Stomach (tissue), 9 donors: ENCODE measurements around the gene CCN5. TPM values are rescaled to one million over a fixed set of nuclear protein-coding genes. Genes with fewer than 3 reads are reported as not detected.
A peak's percentile ranks its signal among the peaks of the same experiment; 100 is the strongest.

Experiments used
- DNase-seq, 2 donors: peaks; one replicate each; pipeline versions ENCODE4 v3.0.0 to v3.0.0-alpha.2; 2013 to 2019
- H3K27ac ChIP-seq, 5 donors: fragments of 200-600 bp in 4 of 5; sonication (generic) in 4 of 5; one replicate each; pipeline ENCODE4 v1.5.1; 2013 to 2019; ENCODE audit warnings: mild to moderate bottlenecking in 1 of 5, moderate library complexity in 1 of 5
- H3K27me3 ChIP-seq, 3 donors: fragments of 200-600 bp; sonication (generic); one replicate each; pipeline ENCODE4 v1.5.1; 2017 to 2019; ENCODE audit warnings: mixed run types in 1 of 3
- H3K36me3 ChIP-seq, 4 donors: fragments of 200-600 bp; sonication (generic); 1 replicate in 3 of 4; 2 replicates in 1 of 4; pipeline ENCODE4 v1.5.1; 2016 to 2019
- H3K4me1 ChIP-seq, 4 donors: fragments of 200-600 bp; sonication (generic); one replicate each; pipeline ENCODE4 v1.5.1; 2016 to 2019
- H3K4me3 ChIP-seq, 4 donors: fragments of 200-600 bp; sonication (generic) in 3 of 4; one replicate each; pipeline ENCODE4 v1.5.1; 2016 to 2019; ENCODE audit warnings: mild to moderate bottlenecking in 1 of 4
- H3K9me3 ChIP-seq, 4 donors: fragments of 200-600 bp; sonication (generic); one replicate each; pipeline ENCODE4 v1.5.1; 2016 to 2019
- EP300 ChIP-seq: sonication (generic); formaldehyde crosslinking; IDR thresholded peaks from one replicate; pipeline ENCODE4 v1.6.1; 2017; ENCODE audit warnings: antibody characterized with exemption
- POLR2A ChIP-seq, 4 donors: fragments of 450-650 bp; IDR thresholded peaks; one replicate each; pipeline ENCODE4 v1.6.1; 2016; ENCODE audit warnings: antibody characterized with exemption in 4 of 4, control low read depth in 2 of 4, mild to moderate bottlenecking in 1 of 4, moderate library complexity in 1 of 4
- POLR2AphosphoS5 ChIP-seq, 3 donors: sonication (generic); formaldehyde crosslinking; IDR thresholded peaks; one replicate each; pipeline ENCODE4 v1.6.1; 2016; ENCODE audit warnings: antibody characterized with exemption in 3 of 3
- WGBS, 5 donors: extraction: QIAGEN DNeasy Blood & Tissue Kit in 3 of 5; methylation state at CpG; one replicate each; pipeline versions ENCODE4 v1.1.5 to v1.1.7; 2013 to 2018; 5-methylcytosine and 5-hydroxymethylcytosine counted together
- intact Hi-C: fragments of 100-400 bp; cut with DNase I; formaldehyde crosslinking; loops from one replicate; pipeline ENCODE4 v1.15.1; 2023; ENCODE audit warnings: low total_unique reads
- polyA plus RNA-seq, 3 donors: library from polyadenylated mRNA; stranded (reverse); fragments of 200-250 nt; gene quantifications; one replicate each; pipeline ENCODE4 v1.2.3, GENCODE V29; 2013
- total RNA-seq, 5 donors: library from RNA; depleted of rRNA; stranded (reverse); fragments of >200 nt; gene quantifications; one replicate each; pipeline versions ENCODE4 v1.1.0 to v1.2.3, GENCODE V29; 2014 to 2016
- TF ChIP-seq, protein P1 (sequence below), 7 experiments: fragments of 450-650 bp in 4 of 7; fragments of 200-600 bp in 3 of 7; sonication (generic) in 3 of 7; IDR thresholded peaks; one replicate each; pipeline ENCODE4 v1.5.1; 2016 to 2019; ENCODE audit warnings: antibody characterized with exemption in 7 of 7, control low read depth in 2 of 7, mild to moderate bottlenecking in 1 of 7
- donor health status: healthy with polysubstance abuse.
- donor health status: Bipolar disorder and iron deficiency.
- donor health status: healthy.

Gene CCN5
- total and polyA plus RNA-seq, 8 donors, result 2.5 to 193 (median 8.2) TPM; not detected in 3

DNA sequence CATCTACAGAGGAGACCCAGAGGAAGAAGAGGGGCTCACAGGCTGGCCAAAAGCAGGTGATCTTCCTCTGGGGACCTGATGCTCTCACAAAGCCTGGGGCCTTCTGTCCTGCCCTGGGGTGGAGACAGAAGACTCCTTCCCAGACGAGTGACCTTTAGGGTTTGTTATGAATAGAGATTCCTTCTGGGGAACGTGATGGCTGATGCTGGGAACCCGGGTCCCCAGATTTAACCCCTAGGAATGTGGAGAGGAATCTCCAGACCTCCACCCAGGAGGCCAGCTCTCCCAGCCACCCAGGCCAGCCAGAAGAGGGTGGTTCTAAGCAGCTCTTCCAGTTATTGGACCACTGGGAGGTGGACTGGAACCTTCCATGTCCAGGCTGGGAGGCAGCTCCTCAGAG lies 16.8 kb upstream of the CCN5 start:
- no peaks in the 10 kb centered on the region for H3K9me3 ChIP-seq
- no peak for TF ChIP-seq POLR2AphosphoS5 (IDR thresholded peaks at IDR 0.05)
- TF ChIP-seq, protein P1, sequence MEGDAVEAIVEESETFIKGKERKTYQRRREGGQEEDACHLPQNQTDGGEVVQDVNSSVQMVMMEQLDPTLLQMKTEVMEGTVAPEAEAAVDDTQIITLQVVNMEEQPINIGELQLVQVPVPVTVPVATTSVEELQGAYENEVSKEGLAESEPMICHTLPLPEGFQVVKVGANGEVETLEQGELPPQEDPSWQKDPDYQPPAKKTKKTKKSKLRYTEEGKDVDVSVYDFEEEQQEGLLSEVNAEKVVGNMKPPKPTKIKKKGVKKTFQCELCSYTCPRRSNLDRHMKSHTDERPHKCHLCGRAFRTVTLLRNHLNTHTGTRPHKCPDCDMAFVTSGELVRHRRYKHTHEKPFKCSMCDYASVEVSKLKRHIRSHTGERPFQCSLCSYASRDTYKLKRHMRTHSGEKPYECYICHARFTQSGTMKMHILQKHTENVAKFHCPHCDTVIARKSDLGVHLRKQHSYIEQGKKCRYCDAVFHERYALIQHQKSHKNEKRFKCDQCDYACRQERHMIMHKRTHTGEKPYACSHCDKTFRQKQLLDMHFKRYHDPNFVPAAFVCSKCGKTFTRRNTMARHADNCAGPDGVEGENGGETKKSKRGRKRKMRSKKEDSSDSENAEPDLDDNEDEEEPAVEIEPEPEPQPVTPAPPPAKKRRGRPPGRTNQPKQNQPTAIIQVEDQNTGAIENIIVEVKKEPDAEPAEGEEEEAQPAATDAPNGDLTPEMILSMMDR (IDR thresholded peaks at IDR 0.05), result no peak
- no peak overlapping the region for H3K27ac ChIP-seq
- no peak for DNase-seq
- no peaks in the 10 kb centered on the region for H3K36me3 ChIP-seq
- peaks cover 24 to 44% (median 35%) of the 10 kb centered on the region in 4 donors for H3K4me1 ChIP-seq
- intact Hi-C loops, result no loop called here
- no peaks in the 10 kb centered on the region for H3K27me3 ChIP-seq
- WGBS, 5 donors, result 40 to 70% (median 64%) methylated on average over 2 to 3 of the region's 3 CpGs
- no peak overlapping the region for H3K4me3 ChIP-seq

DNA sequence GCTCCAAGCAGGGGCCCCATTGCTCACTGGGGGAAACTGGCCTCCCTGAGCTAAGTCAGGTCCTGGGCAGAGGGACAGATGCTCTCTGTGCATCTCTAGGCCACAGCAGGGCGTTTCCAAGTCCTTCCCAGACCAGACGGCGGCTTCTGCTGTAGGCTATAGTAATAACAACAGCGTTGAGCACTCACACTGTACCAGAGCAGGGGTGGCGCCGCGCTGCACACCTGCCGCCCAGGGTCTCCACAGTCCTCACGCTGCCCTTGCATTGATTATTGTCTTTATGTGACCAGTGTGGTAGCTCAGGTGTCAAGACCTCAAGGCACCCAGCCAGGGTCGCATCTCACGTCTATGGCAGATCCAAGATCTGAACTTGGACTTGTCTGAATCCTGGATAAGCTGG lies 14.9 kb upstream of the CCN5 start:
- TF ChIP-seq, protein P1 (IDR thresholded peaks at IDR 0.05), result no peak
- TF ChIP-seq EP300 (no peak), POLR2A (IDR thresholded peaks at IDR 0.05) (no peak), POLR2AphosphoS5 (IDR thresholded peaks at IDR 0.05) (no peak)
- Histone ChIP-seq H3K27me3 (no peaks in the 10 kb centered on the region), H3K36me3 (no peaks in the 10 kb centered on the region), H3K4me3 (no peak overlapping the region), H3K9me3 (no peaks in the 10 kb centered on the region), H3K4me1 (peaks cover 12 to 37% (median 32%) of the 10 kb centered on the region in 4 donors), H3K27ac (no peak overlapping the region)
- intact Hi-C loops, result no loop called here
- no peak for DNase-seq
- 91 to 95% (median 93%) methylated on average over 7 to 11 of the region's 11 CpGs for WGBS, 5 donors

DNA sequence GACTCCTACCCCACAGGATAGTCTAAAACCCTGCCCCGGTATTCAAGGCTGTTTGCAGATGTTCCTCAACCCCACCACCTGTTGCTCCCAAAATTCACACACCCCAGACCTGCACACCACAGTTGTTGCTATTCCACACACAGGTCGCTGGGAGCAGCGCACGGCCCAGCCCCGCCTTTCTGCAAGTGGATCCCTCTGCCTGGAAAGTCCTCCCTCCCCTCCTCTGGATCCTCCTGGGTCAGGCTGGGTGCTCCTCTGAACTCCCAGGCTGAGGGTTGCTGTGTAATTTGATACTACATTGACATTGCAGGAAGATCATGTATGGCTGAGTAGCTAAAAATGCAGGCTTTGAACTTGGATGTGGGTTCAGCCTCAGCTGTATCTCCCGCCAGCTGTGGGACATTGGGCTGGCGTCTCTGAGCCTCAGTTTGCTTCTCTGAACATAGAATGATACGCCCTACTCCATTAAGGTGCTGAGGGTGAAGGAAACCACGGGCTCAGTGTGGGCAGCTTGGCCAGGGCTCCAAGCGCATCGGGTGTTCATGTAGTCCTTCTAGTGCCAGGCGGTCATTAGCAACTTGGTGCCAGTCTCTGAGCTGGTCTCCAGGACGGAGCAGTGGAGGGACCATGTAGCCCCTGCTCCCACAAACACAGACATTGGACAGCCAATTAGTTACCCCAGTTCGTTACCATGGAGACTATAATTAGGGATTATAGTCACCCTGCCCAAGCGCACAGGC lies 13.9 kb upstream of the CCN5 start:
- Histone ChIP-seq H3K4me3 (no peak overlapping the region), H3K9me3 (no peaks in the 10 kb centered on the region), H3K36me3 (no peaks in the 10 kb centered on the region), H3K4me1 (peaks cover 12 to 41% (median 32%) of the 10 kb centered on the region in 4 donors), H3K27ac (no peak overlapping the region), H3K27me3 (no peaks in the 10 kb centered on the region)
- intact Hi-C loops, result no loop called here
- TF ChIP-seq, protein P1 (IDR thresholded peaks at IDR 0.05), result no peak
- TF ChIP-seq POLR2A (IDR thresholded peaks at IDR 0.05), result no peak
- TF ChIP-seq EP300, result no peak
- TF ChIP-seq POLR2AphosphoS5 (IDR thresholded peaks at IDR 0.05), result no peak
- peak in 1 of 2 donors; percentile 42 for DNase-seq
- 72 to 78% (median 74%) methylated on average over 12 to 15 of the region's 15 CpGs for WGBS, 5 donors

DNA sequence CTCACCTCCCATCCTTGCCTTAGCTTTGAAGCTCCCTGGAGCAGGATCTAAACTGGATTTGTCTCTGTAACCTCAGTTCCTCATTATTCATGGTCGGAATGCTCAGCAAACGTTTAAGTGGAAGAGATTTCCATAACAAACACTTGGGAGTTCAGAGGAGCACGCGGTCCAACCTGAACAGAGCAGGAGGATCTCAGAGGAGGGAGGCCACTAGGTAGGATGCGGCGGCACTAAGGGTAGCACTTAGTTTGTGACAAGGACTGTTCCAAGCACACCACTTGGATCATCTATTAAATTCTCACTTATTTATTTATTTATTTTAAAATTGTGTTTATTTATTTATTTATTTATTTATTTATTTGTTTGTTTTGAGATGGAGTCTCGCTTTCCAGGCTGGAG lies 13.3 kb upstream of the CCN5 start:
- Histone ChIP-seq H3K36me3 (no peaks in the 10 kb centered on the region), H3K27ac (no peak overlapping the region), H3K4me3 (no peak overlapping the region), H3K27me3 (no peaks in the 10 kb centered on the region), H3K4me1 (peaks cover 12 to 47% (median 32%) of the 10 kb centered on the region in 4 donors), H3K9me3 (no peaks in the 10 kb centered on the region)
- no peak for DNase-seq
- WGBS, 5 donors, result 74 to 79% (median 77%) methylated on average over 7 of the region's 7 CpGs
- intact Hi-C loops, result no loop called here
- TF ChIP-seq, protein P1 (IDR thresholded peaks at IDR 0.05), result no peak
- no peak for TF ChIP-seq POLR2AphosphoS5 (IDR thresholded peaks at IDR 0.05)
- no peak for TF ChIP-seq POLR2A (IDR thresholded peaks at IDR 0.05)
- no peak for TF ChIP-seq EP300
